H1 (cell line): ENCODE measurements around the gene TCF4. TPM values are rescaled to one million over a fixed set of nuclear protein-coding genes. Genes with fewer than 3 reads are reported as not detected.

Experiments
- CTCF ChIA-PET: fragments of 300-600 bp; sonication (Branson Sonifier 250); formaldehyde crosslinking; loops from one replicate; lab custom pipeline; 2021; ENCODE audit not compliant: partially characterized antibody; lab: Charles Lee
- POLR2A ChIA-PET: fragments of 300-600 bp; sonication (Branson Sonifier 250); formaldehyde crosslinking; loops from one replicate; lab custom pipeline; 2021; ENCODE audit warnings: inconsistent platforms; ENCODE audit not compliant: partially characterized antibody; lab: Charles Lee
- DNase-seq, 2 experiments: peaks; one replicate each; pipeline versions ENCODE4 v3.0.0 to v3.0.0-alpha.2; 2010 to 2022; ENCODE audit warnings: low spot score in 2 of 2, low read depth in 1 of 2, mixed read lengths in 1 of 2
- FAIRE-seq: peaks from 2 replicates; lab custom pipeline; 2011; peaks lifted over from hg19 to GRCh38; lab: Jason Lieb, UNC
- H2AFZ ChIP-seq: 2 replicates; pipeline ENCODE4 v1.8.1; 2012; ENCODE audit warnings: low read length, inconsistent platforms
- H2AK5ac ChIP-seq: 2 replicates; pipeline ENCODE4 v1.6.1; 2013; ENCODE audit warnings: low read depth, low read length
- H2BK120ac ChIP-seq: replicated peaks from 2 replicates; pipeline ENCODE3; 2013; ENCODE audit warnings: low read depth, low read length, inconsistent platforms
- H2BK12ac ChIP-seq: 2 replicates; pipeline ENCODE4 v1.6.1; 2013; ENCODE audit warnings: low read depth, low read length
- H2BK15ac ChIP-seq: 2 replicates; pipeline ENCODE4 v1.6.1; 2013; ENCODE audit warnings: low read length
- H2BK20ac ChIP-seq: 2 replicates; pipeline ENCODE4 v1.6.1; 2013; ENCODE audit warnings: low read length
- H2BK5ac ChIP-seq: 2 replicates; pipeline ENCODE4 v1.6.1; 2013; ENCODE audit warnings: low read depth, low read length
- H3K14ac ChIP-seq: 2 replicates; pipeline ENCODE4 v1.6.1; 2013; ENCODE audit warnings: inconsistent platforms; ENCODE audit not compliant: insufficient read length
- H3K18ac ChIP-seq: 2 replicates; pipeline ENCODE4 v1.6.1; 2013; ENCODE audit warnings: low read length; ENCODE audit errors: extremely low read depth
- H3K23ac ChIP-seq: 2 replicates; pipeline ENCODE4 v1.6.1; 2013; ENCODE audit warnings: inconsistent platforms; ENCODE audit not compliant: insufficient read length
- H3K23me2 ChIP-seq: 2 replicates; pipeline ENCODE4 v1.6.1; 2013; ENCODE audit warnings: low read depth, low read length
- H3K27ac ChIP-seq: 2 replicates; pipeline ENCODE4 v1.6.1; 2011; ENCODE audit warnings: low read depth, low read length, inconsistent platforms
- H3K27me3 ChIP-seq, 4 experiments: replicated peaks in 1 of 4; 1 replicate in 1 of 4; 2 replicates in 3 of 4; pipeline versions ENCODE4 v1.6.1 to v1.8.1; 2011 to 2013; ENCODE audit warnings: low read length in 3 of 4, mild to moderate bottlenecking in 3 of 4, inconsistent platforms in 2 of 4, mixed read lengths in 2 of 4, moderate library complexity in 1 of 4; ENCODE audit not compliant: control insufficient read depth in 3 of 4, insufficient read depth in 3 of 4; ENCODE audit errors: extremely low read depth in 1 of 4
- H3K36me3 ChIP-seq, 4 experiments: 2 replicates each; pipeline versions ENCODE4 v1.6.1 to v1.8.1; 2011 to 2013; ENCODE audit warnings: mild to moderate bottlenecking in 4 of 4, low read length in 3 of 4, moderate library complexity in 2 of 4, control low read depth in 1 of 4, inconsistent platforms in 1 of 4; ENCODE audit not compliant: insufficient read depth in 4 of 4, control insufficient read depth in 2 of 4
- H3K4ac ChIP-seq: replicated peaks from 2 replicates; pipeline ENCODE3; 2013; ENCODE audit warnings: low read length, low read depth, mixed read lengths, inconsistent platforms; ENCODE audit not compliant: insufficient read length
- H3K4me1 ChIP-seq, 4 experiments: replicated peaks in 1 of 4; 1 replicate in 1 of 4; 2 replicates in 3 of 4; pipeline versions ENCODE4 v1.6.1 to v1.8.1; 2011 to 2013; ENCODE audit warnings: low read length in 3 of 4, inconsistent platforms in 2 of 4, mixed read lengths in 1 of 4; ENCODE audit not compliant: insufficient read depth in 4 of 4, control insufficient read depth in 3 of 4
- H3K4me2 ChIP-seq, 2 experiments: 2 replicates each; pipeline versions ENCODE4 v1.6.1 to v1.8.1; 2011 to 2013; ENCODE audit warnings: low read depth in 2 of 2, low read length in 2 of 2, control low read depth in 1 of 2, inconsistent platforms in 1 of 2, mild to moderate bottlenecking in 1 of 2; ENCODE audit not compliant: insufficient read depth in 1 of 2
- H3K4me3 ChIP-seq, 4 experiments: fragments of 200-600, 300-600 bp in 1 of 4; sonication (generic), shearing (Covaris generic), sonication (Bioruptor Twin) in 1 of 4; 2 replicates each; pipeline versions ENCODE4 v1.5.1 to v1.8.1; 2011 to 2016; ENCODE audit warnings: low read length in 4 of 4, low read depth in 3 of 4, control low read depth in 2 of 4, inconsistent platforms in 2 of 4, mild to moderate bottlenecking in 2 of 4, mixed read lengths in 1 of 4, moderate library complexity in 1 of 4; ENCODE audit not compliant: insufficient read depth in 2 of 4; ENCODE audit errors: extremely low read depth in 1 of 4
- H3K56ac ChIP-seq: replicated peaks from 2 replicates; pipeline ENCODE3; 2013; ENCODE audit warnings: low read depth, mild to moderate bottlenecking, mixed read lengths, low read length, inconsistent platforms; ENCODE audit not compliant: insufficient read length
- H3K79me1 ChIP-seq: 2 replicates; pipeline ENCODE4 v1.6.1; 2013; ENCODE audit warnings: low read depth, low read length, control low read depth
- H3K79me2 ChIP-seq, 2 experiments: 2 replicates each; pipeline versions ENCODE4 v1.6.1 to v1.8.1; 2012 to 2013; ENCODE audit warnings: low read length in 2 of 2, mild to moderate bottlenecking in 2 of 2, inconsistent platforms in 1 of 2; ENCODE audit not compliant: insufficient read depth in 2 of 2, control insufficient read depth in 1 of 2
- H3K9ac ChIP-seq, 4 experiments: replicated peaks in 1 of 4; 1 replicate in 1 of 4; 2 replicates in 3 of 4; pipeline versions ENCODE4 v1.6.1 to v1.8.1; 2011 to 2013; ENCODE audit warnings: low read depth in 3 of 4, low read length in 3 of 4, control low read depth in 2 of 4, mild to moderate bottlenecking in 2 of 4, moderate library complexity in 2 of 4, inconsistent platforms in 1 of 4; ENCODE audit errors: extremely low read depth in 1 of 4
- H3K9me3 ChIP-seq, 2 experiments: 2 replicates each; pipeline versions ENCODE4 v1.6.1 to v1.8.1; 2012 to 2013; ENCODE audit warnings: mild to moderate bottlenecking in 2 of 2, moderate library complexity in 2 of 2, control low read depth in 1 of 2, inconsistent platforms in 1 of 2, low read depth in 1 of 2, low read length in 1 of 2, mixed read lengths in 1 of 2; ENCODE audit not compliant: insufficient read depth in 2 of 2
- H4K20me1 ChIP-seq, 2 experiments: replicated peaks in 1 of 2; 2 replicates each; pipeline versions ENCODE3 to v1.8.1; 2011 to 2013; ENCODE audit warnings: inconsistent platforms in 2 of 2, low read length in 2 of 2, mild to moderate bottlenecking in 1 of 2; ENCODE audit not compliant: insufficient read depth in 2 of 2, control insufficient read depth in 1 of 2
- H4K5ac ChIP-seq: 2 replicates; pipeline ENCODE4 v1.6.1; 2013; ENCODE audit warnings: low read length, low read depth, mixed read lengths, inconsistent platforms; ENCODE audit not compliant: insufficient read length
- H4K8ac ChIP-seq: 2 replicates; pipeline ENCODE4 v1.8.0; 2013; ENCODE audit warnings: mild to moderate bottlenecking, moderate library complexity, low read length, inconsistent platforms; ENCODE audit not compliant: insufficient read depth; ENCODE audit errors: extremely low read depth
- H4K91ac ChIP-seq: replicated peaks from 2 replicates; pipeline ENCODE3; 2013; ENCODE audit warnings: low read length, mixed read lengths, inconsistent platforms; ENCODE audit not compliant: insufficient read length
- CEBPB ChIP-seq: IDR thresholded peaks from 2 replicates; pipeline ENCODE4 v1.6.1; 2012; ENCODE audit warnings: low read depth, low read length
- GTF2F1 ChIP-seq: IDR thresholded peaks from 2 replicates; pipeline ENCODE4 v1.6.1; 2012; ENCODE audit warnings: low read depth, low read length, improper control_type of control experiment, borderline replicate concordance
- KDM4A ChIP-seq: IDR thresholded peaks from one replicate; pipeline ENCODE4 v1.7.1; 2012; ENCODE audit warnings: low read depth, mild to moderate bottlenecking, moderate library complexity, low read length, inconsistent platforms; ENCODE audit not compliant: severe bottlenecking
- NANOG ChIP-seq: IDR thresholded peaks from 2 replicates; pipeline ENCODE4 v1.6.1; 2011; ENCODE audit warnings: low read length, low read depth, mild to moderate bottlenecking, inconsistent platforms; ENCODE audit not compliant: insufficient read depth, poor library complexity, severe bottlenecking
- POLR2A ChIP-seq, 2 experiments: IDR thresholded peaks; 1 replicate in 1 of 2; 2 replicates in 1 of 2; pipeline ENCODE4 v1.6.1; 2011; ENCODE audit warnings: low read depth in 2 of 2, low read length in 2 of 2, mild to moderate bottlenecking in 2 of 2; ENCODE audit errors: control extremely low read depth in 1 of 2
- TAF1 ChIP-seq: IDR thresholded peaks from 2 replicates; pipeline ENCODE4 v1.6.1; 2011; ENCODE audit warnings: mild to moderate bottlenecking, low read depth, low read length
- TAF7 ChIP-seq: optimal IDR thresholded peaks from 2 replicates; pipeline ENCODE3; 2011; ENCODE audit warnings: low read depth, mild to moderate bottlenecking, inconsistent platforms, low read length, moderate library complexity, borderline replicate concordance
- TEAD4 ChIP-seq: IDR thresholded peaks from 2 replicates; pipeline ENCODE4 v1.6.1; 2012; ENCODE audit warnings: low read depth, low read length, inconsistent platforms, mixed read lengths
- WGBS, 2 experiments: shearing (Covaris generic) in 1 of 2; methylation state at CpG; one replicate each; pipeline versions ENCODE4 v1.1.6 to v1.1.7; 2013 to 2015; ENCODE audit warnings: low lambda C conversion rate in 2 of 2, mixed read lengths in 2 of 2, inconsistent platforms in 1 of 2, low coverage in 1 of 2, missing lambda C conversion rate in 1 of 2; ENCODE audit not compliant: insufficient replicate concordance in 2 of 2, insufficient coverage in 1 of 2, insufficient read length in 1 of 2; ENCODE audit errors: extremely low coverage in 1 of 2, missing lambda C conversion rate in 1 of 2; 5-methylcytosine and 5-hydroxymethylcytosine counted together
- polyA plus RNA-seq, 7 experiments: library from polyadenylated mRNA; depleted of rRNA in 3 of 7; stranded (reverse) in 5 of 7; unstranded in 2 of 7; fragments of >200 nt in 5 of 7; fragments of 200-250 nt in 2 of 7; gene quantifications; 1 replicate in 5 of 7; 2 replicates in 1 of 7; 4 replicates in 1 of 7; pipeline versions ENCODE4 v1.2.1 to v1.2.3, GENCODE V29; 2011 to 2013; ENCODE audit warnings: missing spikeins in 2 of 7, mixed read lengths in 2 of 7
- total RNA-seq: library from RNA; stranded (reverse); fragmentation: NEBNext Ultra II Directional; extraction: Animal tissue kit (Norgen Biotek cat#: 25700); gene quantifications from 2 replicates; pipeline ENCODE4 v1.2.1, GENCODE V29; 2021
- TF ChIP-seq, protein P1 (sequence below): IDR thresholded peaks from 2 replicates; pipeline ENCODE4 v1.6.1; 2012; ENCODE audit warnings: low read length, inconsistent platforms

TCF4 gene
- total and polyA plus RNA-seq, 2 of the 8 experiments (the other 6 are each of a cell fraction or from before 2014, with no cell fraction given): 59.3 to 118 TPM

DNA sequence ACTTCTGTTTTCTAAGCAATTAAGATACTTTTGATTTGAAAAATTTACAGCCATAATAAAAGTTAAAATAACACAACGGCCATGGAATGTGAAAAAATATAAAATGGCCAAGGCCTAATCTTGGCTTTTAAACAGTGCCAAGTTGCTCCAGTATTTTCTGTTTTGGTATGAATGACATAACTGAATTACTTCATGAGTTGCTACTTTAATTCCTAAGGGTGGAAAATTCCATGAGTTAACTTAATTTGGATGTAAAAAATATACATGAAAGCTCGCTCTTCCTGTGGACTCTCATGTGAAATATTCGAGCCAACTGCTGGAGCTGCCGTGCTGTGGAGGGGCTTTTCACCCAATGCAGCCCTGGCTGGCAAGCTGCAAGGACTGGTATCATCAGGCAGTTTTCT is 342.8 kb downstream of the TCF4 start:
- WGBS, 2 experiments: 93% methylated on average over 4 of the region's 4 CpGs; no CpG with 5 or more reads in 1 of the 2 experiments
- Histone ChIP-seq H2BK120ac (no peak overlapping the region), H2AK5ac (no peak overlapping the region), H4K8ac (no peak overlapping the region), H3K23ac (no peak overlapping the region), H3K56ac (no peak overlapping the region), H2BK12ac (no peak overlapping the region), H3K4me3 (no peak overlapping the region), H3K4me2 (no peak overlapping the region), H2AFZ (no peak overlapping the region), H4K5ac (no peak overlapping the region), H2BK20ac (no peak overlapping the region), H3K23me2 (no peaks in the 10 kb centered on the region), H4K20me1 (peaks cover 0 to 1% of the 10 kb centered on the region in 2 experiments), H3K79me2 (no peaks in the 10 kb centered on the region), H3K4ac (no peak overlapping the region), H3K18ac (no peak overlapping the region), H3K79me1 (no peaks in the 10 kb centered on the region), H3K9ac (no peak overlapping the region), H2BK15ac (no peak overlapping the region), H3K9me3 (no peaks in the 10 kb centered on the region), H3K36me3 (peaks cover 0 to 6% (median 2%) of the 10 kb centered on the region in 4 experiments; a peak in 5 of 8 replicates), H3K4me1 (no peaks in the 10 kb centered on the region), H3K27me3 (no peaks in the 10 kb centered on the region), H2BK5ac (no peak overlapping the region), H3K14ac (no peak overlapping the region), H3K27ac (no peak overlapping the region), H4K91ac (no peak overlapping the region)
- DNase-seq (no peak), FAIRE-seq (no peak)
- POLR2A ChIA-PET: no interaction called here
- TF ChIP-seq TAF1: no peak
- TF ChIP-seq CEBPB: no peak
- no peak for TF ChIP-seq GTF2F1
- TF ChIP-seq TAF7: no peak
- TF ChIP-seq NANOG: no peak
- TF ChIP-seq KDM4A: no peak
- TF ChIP-seq TEAD4: no peak
- TF ChIP-seq, protein P1, sequence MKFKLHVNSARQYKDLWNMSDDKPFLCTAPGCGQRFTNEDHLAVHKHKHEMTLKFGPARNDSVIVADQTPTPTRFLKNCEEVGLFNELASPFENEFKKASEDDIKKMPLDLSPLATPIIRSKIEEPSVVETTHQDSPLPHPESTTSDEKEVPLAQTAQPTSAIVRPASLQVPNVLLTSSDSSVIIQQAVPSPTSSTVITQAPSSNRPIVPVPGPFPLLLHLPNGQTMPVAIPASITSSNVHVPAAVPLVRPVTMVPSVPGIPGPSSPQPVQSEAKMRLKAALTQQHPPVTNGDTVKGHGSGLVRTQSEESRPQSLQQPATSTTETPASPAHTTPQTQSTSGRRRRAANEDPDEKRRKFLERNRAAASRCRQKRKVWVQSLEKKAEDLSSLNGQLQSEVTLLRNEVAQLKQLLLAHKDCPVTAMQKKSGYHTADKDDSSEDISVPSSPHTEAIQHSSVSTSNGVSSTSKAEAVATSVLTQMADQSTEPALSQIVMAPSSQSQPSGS: no peak
- no peak for TF ChIP-seq POLR2A (IDR thresholded peaks at IDR 0.05; ENCODE audit: control extremely low read depth in 1 of 2, low read depth in 2 of 2, low read length in 2 of 2)
- CTCF ChIA-PET: interaction anchor here (0.7 to 3.3 kb wide), 3 partner anchors 11 to 170 kb away, joined by 3 to 17 read pairs (median 4); no protein-coding TSS in a partner anchor
